DMS 273 (cell line): ENCODE measurements around the gene STIM2.
A peak's percentile ranks its signal among the peaks of the same experiment; 100 is the strongest.

Experiments
- DNase-seq: peaks from one replicate; lab custom pipeline; 2025; ENCODE audit not compliant: unreplicated experiment; lab: John Stamatoyannopoulos, UW

Gene STIM2

GRCh38 chr4:26896636-26897035 lies 36.0 kb downstream of the STIM2 start:
- DNase-seq, result no peak

- DNase-seq, result no peak
These were observed 39.4 kb downstream of the STIM2 start for GRCh38 chr4:26899991-26900390.

GRCh38 chr4:26900765-26901164 lies 40.1 kb downstream of the STIM2 start:
- no peak for DNase-seq

GRCh38 chr4:26905172-26905571 lies 44.5 kb downstream of the STIM2 start:
- no peak for DNase-seq

- no peak for DNase-seq
These were observed 47.3 kb downstream of the STIM2 start for GRCh38 chr4:26907731-26908599.

- no peak for DNase-seq
These were observed 48.7 kb downstream of the STIM2 start for GRCh38 chr4:26909369-26909768.

GRCh38 chr4:26911254-26911653 lies 50.6 kb downstream of the STIM2 start:
- no peak for DNase-seq

GRCh38 chr4:26912069-26912468 lies 51.4 kb downstream of the STIM2 start:
- DNase-seq, result no peak

- no peak for DNase-seq
These were observed 52.2 kb downstream of the STIM2 start for GRCh38 chr4:26912810-26913209.

- no peak for DNase-seq
These were observed 55.6 kb downstream of the STIM2 start for GRCh38 chr4:26916195-26916594.

- no peak for DNase-seq
These were observed 70.3 kb downstream of the STIM2 start for GRCh38 chr4:26930964-26931363.

GRCh38 chr4:26931451-26931850 lies 70.8 kb downstream of the STIM2 start:
- DNase-seq, result no peak

- no peak for DNase-seq
These were observed 71.3 kb downstream of the STIM2 start for GRCh38 chr4:26931966-26932365.

GRCh38 chr4:26935397-26935796 lies 74.8 kb downstream of the STIM2 start:
- DNase-seq, result no peak

- DNase-seq, result no peak
These were observed 75.8 kb downstream of the STIM2 start for GRCh38 chr4:26936284-26937065.

- DNase-seq, result no peak
These were observed 76.5 kb downstream of the STIM2 start for GRCh38 chr4:26937139-26937538.

- peak; percentile 8 for DNase-seq
These were observed 76.9 kb downstream of the STIM2 start for GRCh38 chr4:26937567-26937966.

- DNase-seq, result no peak
These were observed 77.9 kb downstream of the STIM2 start for GRCh38 chr4:26938516-26938915.

GRCh38 chr4:26941951-26942350 lies 81.3 kb downstream of the STIM2 start:
- no peak for DNase-seq

- no peak for DNase-seq
These were observed 82.2 kb downstream of the STIM2 start for GRCh38 chr4:26942871-26943270.

GRCh38 chr4:26943391-26943790 lies 82.8 kb downstream of the STIM2 start:
- no peak for DNase-seq

GRCh38 chr4:26945794-26946193 lies 85.2 kb downstream of the STIM2 start:
- DNase-seq, result no peak
